ENCODE data around the gene MBD3L2.
"Not testable (repeated sequence)": the region's sequence is repeated elsewhere in the genome, so short reads cannot be mapped to it uniquely, and the experiment has no call there.

The MBD3L2 gene

GRCh38 chr19:7059977-7060376, 10.9 kb downstream of the MBD3L2 start:
- in situ Hi-C loops (cut with HindIII; ENCODE audit: low sequenced_read_pairs): not testable (repeated sequence)

- in situ Hi-C loops (cut with HindIII; ENCODE audit: low sequenced_read_pairs): no loop called here
Observed at GRCh38 chr19:7063339-7063738, 14.2 kb downstream of the MBD3L2 start.

DNA sequence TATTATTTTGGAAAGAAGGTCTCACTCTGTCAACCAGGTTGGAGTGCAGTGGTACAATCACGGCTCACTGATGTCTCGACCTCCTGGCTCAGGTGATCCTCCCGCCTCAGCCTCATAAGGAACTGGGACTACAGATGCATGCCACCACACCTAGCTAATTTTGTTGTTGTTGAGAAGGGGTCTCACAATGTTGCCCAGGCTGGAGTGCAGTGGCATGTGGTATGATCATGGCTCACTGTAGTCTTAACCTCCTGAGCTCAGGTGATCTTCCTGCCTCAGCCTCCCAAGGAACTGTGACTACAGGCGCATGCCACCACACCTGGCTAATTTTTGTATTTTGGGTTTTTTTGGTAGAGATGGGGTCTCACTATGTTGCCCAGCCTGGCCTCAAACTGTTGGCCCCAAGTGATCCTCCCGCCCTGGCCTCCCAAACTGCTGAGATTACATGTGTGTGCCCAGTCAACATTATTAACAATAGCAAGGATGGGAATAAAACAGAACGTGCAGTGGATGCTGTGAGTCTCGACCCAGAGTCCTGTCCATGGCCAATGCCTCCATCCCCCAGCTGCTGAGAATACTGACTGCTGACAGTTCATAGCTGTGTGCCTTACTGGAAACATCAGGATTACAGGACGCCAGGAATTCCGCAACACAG, 14.8 kb downstream of the MBD3L2 start:
- in situ Hi-C loops (cut with HindIII; ENCODE audit: low sequenced_read_pairs): no loop called here

DNA sequence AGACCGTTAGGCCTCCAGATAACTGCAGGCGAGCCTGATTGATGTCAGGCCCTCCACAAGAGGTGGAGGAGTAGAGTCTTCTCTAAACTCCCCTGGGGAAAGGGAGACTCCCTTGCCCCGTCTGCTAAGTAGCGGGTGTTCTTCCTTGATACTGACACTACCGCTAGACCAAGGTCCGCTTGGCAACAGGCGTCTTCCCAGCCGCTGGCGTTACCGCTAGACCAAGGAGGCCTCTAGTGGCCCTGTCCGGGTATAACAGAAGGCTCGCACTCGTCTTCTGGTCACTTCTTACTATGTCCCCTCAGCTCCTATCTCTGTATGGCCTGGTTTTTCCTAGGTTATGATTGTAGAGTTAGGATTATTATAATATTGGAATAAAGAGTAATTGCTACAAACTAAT, 18.0 kb downstream of the MBD3L2 start:
- in situ Hi-C loops (cut with HindIII; ENCODE audit: low sequenced_read_pairs): not testable (repeated sequence)

DNA sequence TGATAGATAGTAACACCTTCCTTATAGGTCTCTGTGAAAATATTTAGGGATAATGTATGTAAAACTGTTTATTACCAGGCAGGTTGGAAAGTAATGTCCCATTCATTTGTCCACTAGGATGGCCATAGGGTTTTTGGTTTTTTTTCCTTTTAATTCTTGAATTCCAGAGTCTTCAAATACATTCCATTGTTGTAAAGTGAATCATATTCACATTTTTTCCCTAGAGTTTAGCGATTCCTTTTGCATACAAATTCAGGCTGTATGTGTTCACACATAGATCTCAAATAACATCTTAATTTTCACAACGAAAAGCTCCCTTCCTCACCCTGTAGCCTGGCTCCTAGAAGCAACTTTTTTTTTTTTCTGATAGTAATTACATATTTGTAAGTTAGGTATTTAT, 18.6 kb downstream of the MBD3L2 start:
- in situ Hi-C loops (cut with HindIII; ENCODE audit: low sequenced_read_pairs): no loop called here

GRCh38 chr19:7068599-7068998, 19.5 kb downstream of the MBD3L2 start:
- in situ Hi-C loops (cut with HindIII; ENCODE audit: low sequenced_read_pairs): no loop called here

- in situ Hi-C loops (cut with HindIII; ENCODE audit: low sequenced_read_pairs): no loop called here
Observed at GRCh38 chr19:7069042-7069903, 20.2 kb downstream of the MBD3L2 start, which contains the start of gene ZNF557. TSS of gene ZNF557 (plus strand) at chr19:7069703. CDS start at chr19:7075075, 5,372 bp downstream.

DNA sequence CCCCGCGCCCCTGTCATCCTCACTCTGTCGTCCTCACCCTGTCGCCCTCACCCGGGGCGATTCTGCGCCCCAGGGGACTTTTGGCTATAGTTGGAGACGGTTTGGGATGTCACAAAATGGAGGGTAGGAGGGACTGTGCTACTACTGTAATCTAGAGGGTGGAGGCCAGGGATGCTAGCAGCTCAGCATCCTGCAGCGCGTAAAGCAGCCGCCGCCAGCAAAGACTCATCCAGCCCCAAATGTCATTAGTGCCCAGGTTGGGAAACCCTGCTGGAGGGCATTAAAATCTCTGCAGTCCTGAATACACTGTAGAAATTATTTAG, 20.7 kb downstream of the MBD3L2 start:
- in situ Hi-C loops (cut with HindIII; ENCODE audit: low sequenced_read_pairs): no loop called here

DNA sequence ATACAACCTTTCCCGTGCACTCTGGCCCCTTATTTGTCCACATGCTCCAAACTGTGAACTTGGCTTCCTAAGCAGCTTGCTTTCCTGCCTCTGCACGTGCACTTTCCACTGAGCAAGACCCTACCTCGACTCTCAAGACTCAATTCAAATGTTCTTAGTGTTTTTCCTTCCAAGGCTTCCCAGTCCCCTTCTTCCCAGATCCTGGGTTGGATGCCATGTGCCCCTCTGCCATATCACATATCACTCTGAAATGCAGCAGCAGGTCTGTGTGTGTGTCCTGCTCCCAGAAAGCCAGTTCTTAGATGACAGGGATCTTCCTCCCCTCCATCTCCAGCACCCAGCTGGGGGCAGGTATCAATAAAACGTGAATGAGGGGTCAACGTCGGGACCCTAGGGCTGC, 23.4 kb downstream of the MBD3L2 start:
- in situ Hi-C loops (cut with HindIII; ENCODE audit: low sequenced_read_pairs): no loop called here

DNA sequence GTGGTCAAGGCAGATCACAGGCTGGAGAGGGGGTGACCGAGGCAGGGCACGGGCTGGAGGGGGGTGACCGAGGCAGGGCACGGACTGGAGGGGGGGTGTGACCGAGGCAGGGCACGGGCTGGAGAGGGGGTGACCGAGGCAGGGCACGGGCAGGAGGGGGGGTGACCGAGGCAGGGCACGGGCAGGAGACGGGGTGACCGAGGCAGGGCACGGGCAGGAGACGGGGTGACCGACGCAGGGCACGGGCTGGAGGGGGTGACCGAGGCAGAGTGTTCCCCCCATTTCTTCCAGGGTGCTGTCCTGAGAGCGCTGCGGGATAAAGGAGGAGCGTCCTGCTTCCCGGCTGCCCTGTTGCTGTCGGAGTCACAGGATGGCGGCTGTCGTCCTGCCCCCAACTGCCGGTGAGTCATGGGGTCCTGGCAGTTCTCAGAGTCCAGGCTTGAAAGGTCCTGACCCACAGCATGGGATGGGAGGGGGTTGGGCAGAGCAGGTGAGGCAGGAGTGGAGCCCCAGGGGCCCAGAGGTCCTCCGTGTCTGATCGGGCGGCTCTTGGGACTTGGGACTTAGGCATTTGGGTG, 25.7 kb downstream of the MBD3L2 start:
- in situ Hi-C loops (cut with HindIII; ENCODE audit: low sequenced_read_pairs): no loop called here

- in situ Hi-C loops (cut with HindIII; ENCODE audit: low sequenced_read_pairs): no loop called here
Observed at GRCh38 chr19:7076151-7076550, 27.0 kb downstream of the MBD3L2 start.

DNA sequence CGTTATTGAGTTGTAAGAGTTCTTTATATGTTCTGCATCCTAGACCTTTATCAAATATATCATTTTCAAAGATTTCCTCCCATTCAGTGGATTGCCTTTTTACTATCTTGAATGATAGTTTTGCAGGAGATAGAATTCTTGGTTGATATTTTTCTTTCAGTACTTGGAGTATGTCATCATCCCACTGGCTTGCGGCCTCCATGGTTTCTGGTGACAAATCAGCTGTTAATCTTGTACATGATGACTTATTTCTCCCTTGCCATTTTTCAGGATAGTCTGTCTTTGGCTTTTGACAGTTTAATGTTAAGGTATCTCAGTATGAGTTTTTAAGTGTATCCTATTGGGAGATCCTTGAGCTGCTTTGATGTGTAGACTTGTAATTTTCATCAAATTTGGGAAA, 28.9 kb downstream of the MBD3L2 start:
- in situ Hi-C loops (cut with HindIII; ENCODE audit: low sequenced_read_pairs): no loop called here

GRCh38 chr19:7083076-7083956, 34.2 kb downstream of the MBD3L2 start:
- in situ Hi-C loops (cut with HindIII; ENCODE audit: low sequenced_read_pairs): no loop called here

GRCh38 chr19:7088999-7089398, 39.9 kb downstream of the MBD3L2 start:
- in situ Hi-C loops (cut with HindIII; ENCODE audit: low sequenced_read_pairs): no loop called here

GRCh38 chr19:7098096-7098495, 49.0 kb downstream of the MBD3L2 start:
- in situ Hi-C loops (cut with HindIII; ENCODE audit: low sequenced_read_pairs): no loop called here

GRCh38 chr19:7098701-7099596, 49.8 kb downstream of the MBD3L2 start:
- in situ Hi-C loops (cut with HindIII; ENCODE audit: low sequenced_read_pairs): no loop called here

GRCh38 chr19:7099597-7099921, 50.4 kb downstream of the MBD3L2 start:
- in situ Hi-C loops (cut with HindIII; ENCODE audit: low sequenced_read_pairs): no loop called here
